OCI-LY3 (cell line): ENCODE results near the gene TUBB2A.

Source experiments
- H2AFZ ChIP-seq: fragments of 200-600, 300-600 bp; shearing (Covaris generic); 2 replicates; pipeline ENCODE4 v1.6.0; 2014; ENCODE audit warnings: antibody characterized with exemption, low read depth, low read length
- H3K27ac ChIP-seq: fragments of 200-600, 300-600 bp; sonication (generic); 2 replicates; pipeline ENCODE4 v1.5.1; 2014; ENCODE audit warnings: mild to moderate bottlenecking, low read length, moderate library complexity, mixed read lengths
- H3K27me3 ChIP-seq: fragments of 200-600, 300-600 bp; sonication (generic); 2 replicates; pipeline ENCODE4 v1.6.1; 2014; ENCODE audit warnings: low read depth, low read length, mixed read lengths
- H3K36me3 ChIP-seq: fragments of 200-600, 300-600 bp; sonication (generic); replicated peaks from 2 replicates; pipeline ENCODE3; 2014; ENCODE audit warnings: low read depth, low read length, mixed read lengths
- H3K4me1 ChIP-seq: fragments of 300-600, 200-600 bp; sonication (generic); 2 replicates; pipeline ENCODE4 v1.6.1; 2014; ENCODE audit warnings: low read length, mixed read lengths
- H3K4me2 ChIP-seq: fragments of 200-600, 300-600 bp; sonication (generic); 2 replicates; pipeline ENCODE4 v1.6.1; 2014; ENCODE audit warnings: low read length, mixed read lengths
- H3K4me3 ChIP-seq: fragments of 300-600, 200-600 bp; sonication (generic); 2 replicates; pipeline ENCODE4 v1.5.1; 2014; ENCODE audit warnings: antibody characterized with exemption, mild to moderate bottlenecking, low read length, moderate library complexity
- H3K79me2 ChIP-seq: fragments of 300-600, 200-600 bp; shearing (Covaris generic); 2 replicates; pipeline ENCODE4 v1.6.1; 2014; ENCODE audit warnings: mild to moderate bottlenecking, low read length, mixed read lengths
- H3K9ac ChIP-seq: fragments of 300-600, 200-600 bp; shearing (Covaris generic); 2 replicates; pipeline ENCODE4 v1.6.0; 2014; ENCODE audit warnings: mild to moderate bottlenecking, low read length, moderate library complexity
- H3K9me3 ChIP-seq: fragments of 200-600, 300-600 bp; shearing (Covaris generic); 2 replicates; pipeline ENCODE4 v1.6.1; 2014; ENCODE audit warnings: low read length, mixed read lengths; ENCODE audit not compliant: insufficient read depth
- H4K20me1 ChIP-seq: fragments of 200-600, 300-600 bp; sonication (generic); 2 replicates; pipeline ENCODE4 v1.6.1; 2016; ENCODE audit warnings: low read length, mixed read lengths; ENCODE audit not compliant: insufficient read depth
- EZH2phosphoT487 ChIP-seq: fragments of 200-600 bp; shearing (Covaris generic); IDR thresholded peaks from 2 replicates; pipeline ENCODE4 v1.6.1; 2018; ENCODE audit warnings: antibody characterized with exemption, mixed run types, low read depth
- TF ChIP-seq, protein P1 (sequence below): fragments of 200-600, 300-600 bp; sonication (generic); IDR thresholded peaks from 2 replicates; pipeline ENCODE4 v1.5.1; 2014; ENCODE audit warnings: antibody characterized with exemption, low read length, low read depth

TUBB2A gene

DNA sequence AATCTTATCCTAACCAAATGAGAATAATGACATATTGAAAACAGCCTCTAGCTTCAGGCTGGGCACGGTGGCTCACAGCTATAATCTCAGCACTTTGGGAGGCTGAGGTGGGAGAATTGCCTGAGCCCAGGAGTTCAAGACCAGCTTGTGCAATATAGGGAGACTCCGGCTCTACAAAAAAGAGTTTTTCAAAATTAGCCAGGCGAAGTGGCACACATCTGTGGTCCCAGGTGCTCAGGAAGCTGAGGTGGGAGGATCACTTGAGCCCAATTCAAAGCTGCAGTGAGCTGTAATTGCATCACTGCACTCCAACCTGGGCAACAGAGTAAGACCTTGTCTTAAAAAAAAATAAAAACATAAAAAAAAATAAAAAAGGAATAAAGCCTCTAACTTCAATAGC is 4.7 kb downstream of the TUBB2A start:
- Histone ChIP-seq H3K9me3 (no peaks in the 10 kb centered on the region), H3K27me3 (no peaks in the 10 kb centered on the region), H3K36me3 (peaks cover 9% of the 10 kb centered on the region), H4K20me1 (no peaks in the 10 kb centered on the region), H3K9ac (no peak overlapping the region), H3K4me2 (no peak overlapping the region), H3K4me3 (no peak overlapping the region), H3K4me1 (no peaks in the 10 kb centered on the region), H2AFZ (no peak overlapping the region), H3K79me2 (no peaks in the 10 kb centered on the region), H3K27ac (no peak overlapping the region)
- TF ChIP-seq EZH2phosphoT487, result no peak
- TF ChIP-seq, protein P1, sequence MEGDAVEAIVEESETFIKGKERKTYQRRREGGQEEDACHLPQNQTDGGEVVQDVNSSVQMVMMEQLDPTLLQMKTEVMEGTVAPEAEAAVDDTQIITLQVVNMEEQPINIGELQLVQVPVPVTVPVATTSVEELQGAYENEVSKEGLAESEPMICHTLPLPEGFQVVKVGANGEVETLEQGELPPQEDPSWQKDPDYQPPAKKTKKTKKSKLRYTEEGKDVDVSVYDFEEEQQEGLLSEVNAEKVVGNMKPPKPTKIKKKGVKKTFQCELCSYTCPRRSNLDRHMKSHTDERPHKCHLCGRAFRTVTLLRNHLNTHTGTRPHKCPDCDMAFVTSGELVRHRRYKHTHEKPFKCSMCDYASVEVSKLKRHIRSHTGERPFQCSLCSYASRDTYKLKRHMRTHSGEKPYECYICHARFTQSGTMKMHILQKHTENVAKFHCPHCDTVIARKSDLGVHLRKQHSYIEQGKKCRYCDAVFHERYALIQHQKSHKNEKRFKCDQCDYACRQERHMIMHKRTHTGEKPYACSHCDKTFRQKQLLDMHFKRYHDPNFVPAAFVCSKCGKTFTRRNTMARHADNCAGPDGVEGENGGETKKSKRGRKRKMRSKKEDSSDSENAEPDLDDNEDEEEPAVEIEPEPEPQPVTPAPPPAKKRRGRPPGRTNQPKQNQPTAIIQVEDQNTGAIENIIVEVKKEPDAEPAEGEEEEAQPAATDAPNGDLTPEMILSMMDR, result no peak

DNA sequence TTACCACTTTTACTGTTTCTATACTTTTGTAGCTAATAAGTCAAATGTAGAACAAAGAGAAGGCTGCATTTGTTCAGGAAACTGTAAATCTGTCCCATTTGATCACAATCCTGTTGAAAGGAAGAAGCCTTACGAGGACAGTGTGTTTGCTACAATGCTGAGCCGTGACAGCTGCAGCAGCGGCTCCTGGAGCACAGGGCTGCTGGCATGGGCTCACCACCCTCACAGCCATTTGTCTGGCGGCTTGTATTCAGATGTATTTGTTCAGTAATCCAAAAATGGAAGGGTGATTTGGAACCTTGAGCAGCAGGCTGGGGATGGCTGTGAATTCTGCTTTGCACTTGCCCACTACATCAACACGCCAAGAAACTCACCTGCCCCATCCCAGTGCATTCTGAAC is 5.7 kb downstream of the TUBB2A start:
- Histone ChIP-seq H3K4me2 (no peak overlapping the region), H3K9ac (no peak overlapping the region), H3K27ac (no peak overlapping the region), H2AFZ (no peak overlapping the region), H3K27me3 (no peaks in the 10 kb centered on the region), H4K20me1 (no peaks in the 10 kb centered on the region), H3K36me3 (peaks cover 11% of the 10 kb centered on the region), H3K79me2 (no peaks in the 10 kb centered on the region), H3K9me3 (no peaks in the 10 kb centered on the region), H3K4me1 (no peaks in the 10 kb centered on the region), H3K4me3 (no peak overlapping the region)
- TF ChIP-seq EZH2phosphoT487, result no peak
- TF ChIP-seq, protein P1, result no peak

DNA sequence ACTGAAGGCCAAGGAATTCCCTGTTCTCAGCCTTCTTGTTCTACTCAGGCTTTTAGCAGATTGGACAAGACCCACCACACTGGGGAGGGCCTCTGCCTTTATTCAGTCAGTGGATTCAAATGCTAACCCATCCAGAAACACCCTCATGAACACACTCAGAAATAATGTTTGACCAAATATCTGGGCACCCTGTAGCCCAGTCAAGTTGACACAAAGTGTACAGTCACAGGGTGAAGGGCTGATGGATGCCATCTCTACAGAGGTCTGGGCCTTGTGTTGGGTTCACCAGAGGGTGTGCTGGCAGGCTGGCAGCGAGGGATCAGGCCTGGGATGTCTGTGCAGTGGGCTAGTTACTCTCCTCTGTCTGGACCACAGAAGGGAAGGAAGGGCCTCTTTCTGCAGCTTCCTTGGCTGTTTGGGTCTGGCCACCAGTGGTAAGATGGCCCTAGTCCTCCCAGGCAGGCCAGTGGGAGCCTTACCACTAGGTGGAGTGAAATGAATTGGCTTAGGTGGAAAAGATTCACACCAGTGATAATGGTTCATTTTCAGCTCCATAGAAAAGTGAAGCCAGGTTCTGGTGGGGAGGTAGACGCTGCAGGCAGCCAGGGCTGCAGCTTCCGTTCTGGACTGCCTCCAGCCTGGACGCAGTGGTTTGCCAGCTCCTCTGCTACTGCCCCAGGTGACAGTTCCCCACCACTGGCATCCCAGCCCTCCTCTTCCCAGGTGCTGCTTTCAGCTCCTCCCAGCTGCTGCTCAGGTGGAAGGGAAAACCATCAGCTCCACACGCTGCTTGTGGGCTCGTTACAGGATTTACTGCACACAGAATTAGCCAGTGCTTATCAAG is 9.2 kb downstream of the TUBB2A start:
- H3K4me2 ChIP-seq, result no peak overlapping the region
- H3K4me3 ChIP-seq, result no peak overlapping the region
- no peaks in the 10 kb centered on the region for H3K4me1 ChIP-seq
- no peak for TF ChIP-seq EZH2phosphoT487
- TF ChIP-seq, protein P1, result no peak
- no peaks in the 10 kb centered on the region for H3K9me3 ChIP-seq
- no peak overlapping the region for H3K27ac ChIP-seq
- H3K36me3 ChIP-seq, result peaks cover 11% of the 10 kb centered on the region
- no peaks in the 10 kb centered on the region for H4K20me1 ChIP-seq
- no peaks in the 10 kb centered on the region for H3K79me2 ChIP-seq
- no peaks in the 10 kb centered on the region for H3K27me3 ChIP-seq
- no peak overlapping the region for H3K9ac ChIP-seq
- H2AFZ ChIP-seq, result no peak overlapping the region

DNA sequence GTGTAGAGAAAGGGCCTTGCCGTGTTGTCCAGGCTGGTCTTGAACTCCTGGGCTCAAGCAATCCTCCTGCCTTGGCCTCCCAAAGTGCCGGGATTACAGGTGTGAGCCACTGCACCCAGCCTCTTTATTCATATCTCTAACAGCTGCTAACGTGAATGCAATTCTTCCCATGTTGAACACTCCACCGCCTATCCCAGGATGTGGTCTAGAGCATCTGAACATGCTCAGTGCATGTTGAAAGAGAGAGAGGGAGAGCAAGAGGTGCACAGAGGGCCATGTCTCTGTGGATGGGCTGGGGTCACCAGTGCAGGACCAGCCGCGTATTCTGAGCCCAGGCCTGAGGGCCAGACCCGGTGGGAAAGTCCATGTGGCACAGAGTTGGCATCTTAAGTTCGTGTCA is 12.8 kb downstream of the TUBB2A start:
- Histone ChIP-seq H3K27me3 (no peaks in the 10 kb centered on the region), H3K79me2 (no peaks in the 10 kb centered on the region), H3K4me1 (peaks cover 3% of the 10 kb centered on the region), H3K9ac (no peak overlapping the region), H3K36me3 (peaks cover 11% of the 10 kb centered on the region), H3K27ac (no peak overlapping the region), H3K4me3 (no peak overlapping the region), H4K20me1 (no peaks in the 10 kb centered on the region), H3K9me3 (no peaks in the 10 kb centered on the region), H2AFZ (no peak overlapping the region), H3K4me2 (no peak overlapping the region)
- no peak for TF ChIP-seq EZH2phosphoT487
